Measurements from ENCODE around the gene ENDOV. TPM values are rescaled to one million over a fixed set of nuclear protein-coding genes. Genes with fewer than 3 reads are reported as not detected.

Gene ENDOV
- total and polyA plus RNA-seq, 2 of the 13 experiments (the other 11 are each of a cell fraction or from before 2014, with no cell fraction given) = 15.1 to 17.1 TPM

DNA sequence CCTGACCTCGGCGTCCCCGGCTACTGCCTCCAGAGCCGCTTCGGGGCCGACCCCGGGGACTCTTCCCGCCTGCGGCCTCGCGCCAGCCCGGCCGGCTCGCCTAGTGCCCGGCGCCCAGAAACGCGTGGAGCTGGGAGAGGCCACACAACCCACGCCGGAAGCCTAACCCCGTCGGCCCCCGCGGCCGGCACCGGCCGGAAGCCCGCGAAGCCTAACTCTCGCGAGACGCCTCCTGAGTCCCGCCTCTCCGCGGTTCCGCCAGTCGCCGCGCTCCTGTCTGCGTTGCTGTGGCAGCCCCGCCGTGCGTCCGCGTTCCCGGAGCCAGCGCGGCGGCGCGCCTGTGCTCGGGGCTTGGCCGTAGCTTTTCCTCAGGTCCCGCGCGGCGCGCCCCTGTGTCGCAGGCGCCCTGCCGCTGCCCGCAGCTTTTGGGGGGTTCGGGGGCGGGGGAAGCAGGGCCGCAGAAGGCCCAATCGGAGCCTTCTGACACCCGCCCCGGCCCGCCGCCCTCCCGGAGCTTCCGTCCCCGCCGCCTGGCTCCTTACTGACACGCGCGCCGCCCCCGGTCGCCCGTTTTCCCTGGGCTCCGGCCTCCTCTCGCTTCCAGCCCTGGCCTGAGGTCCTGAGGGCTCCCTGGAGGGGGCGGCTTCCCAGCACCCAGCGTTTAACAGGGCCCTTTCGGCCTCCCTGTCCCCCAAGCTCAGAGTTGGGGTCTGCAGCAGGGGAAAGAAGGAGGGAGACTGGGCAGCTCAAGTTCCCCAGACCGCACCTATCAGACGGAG, 39.8 kb downstream of the ENDOV start (continued):
- TF ChIP-seq ZNF781 (CRISPR knock-in tag; IDR thresholded peaks at IDR 0.05; ENCODE audit: borderline replicate concordance, not compliant biosample characterization) (no peak), U2AF1 (optimal IDR thresholded peaks at IDR 0.05; ENCODE audit: low read depth, low read length) (peak; percentile 27), EP300 (IDR thresholded peaks at IDR 0.05; ENCODE audit: low read depth in 2 of 2, low read length in 2 of 2) (0 out of 4 replicates have a peak, but pooled peaks of 1 of the 2 experiments have one; percentile 22), EP300 (CRISPR knock-in tag; IDR thresholded peaks at IDR 0.05; ENCODE audit: borderline replicate concordance) (no peak; the same call in 1 of the 2 replicates), ZNF563 (CRISPR knock-in tag; IDR thresholded peaks at IDR 0.05) (peak; percentile 99), SAFB2 (CRISPR knock-in tag; IDR thresholded peaks at IDR 0.05; ENCODE audit: borderline replicate concordance, low read depth) (peak; percentile 77), ZNF235 (CRISPR knock-in tag; IDR thresholded peaks at IDR 0.05; ENCODE audit: borderline replicate concordance) (peak; percentile 95), ZNF816 (CRISPR knock-in tag; IDR thresholded peaks at IDR 0.05; ENCODE audit: borderline replicate concordance) (peak; percentile 65; the same call in 1 of the 2 replicates), MEIS1 (CRISPR knock-in tag; IDR thresholded peaks at IDR 0.05; ENCODE audit: borderline replicate concordance) (no peak; the same call in 1 of the 2 replicates)
- TF ChIP-seq, protein P1, sequence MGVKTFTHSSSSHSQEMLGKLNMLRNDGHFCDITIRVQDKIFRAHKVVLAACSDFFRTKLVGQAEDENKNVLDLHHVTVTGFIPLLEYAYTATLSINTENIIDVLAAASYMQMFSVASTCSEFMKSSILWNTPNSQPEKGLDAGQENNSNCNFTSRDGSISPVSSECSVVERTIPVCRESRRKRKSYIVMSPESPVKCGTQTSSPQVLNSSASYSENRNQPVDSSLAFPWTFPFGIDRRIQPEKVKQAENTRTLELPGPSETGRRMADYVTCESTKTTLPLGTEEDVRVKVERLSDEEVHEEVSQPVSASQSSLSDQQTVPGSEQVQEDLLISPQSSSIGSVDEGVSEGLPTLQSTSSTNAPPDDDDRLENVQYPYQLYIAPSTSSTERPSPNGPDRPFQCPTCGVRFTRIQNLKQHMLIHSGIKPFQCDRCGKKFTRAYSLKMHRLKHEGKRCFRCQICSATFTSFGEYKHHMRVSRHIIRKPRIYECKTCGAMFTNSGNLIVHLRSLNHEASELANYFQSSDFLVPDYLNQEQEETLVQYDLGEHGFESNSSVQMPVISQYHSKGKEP (CRISPR knock-in tag; IDR thresholded peaks at IDR 0.05) = no peak
- TF ChIP-seq, protein P2, sequence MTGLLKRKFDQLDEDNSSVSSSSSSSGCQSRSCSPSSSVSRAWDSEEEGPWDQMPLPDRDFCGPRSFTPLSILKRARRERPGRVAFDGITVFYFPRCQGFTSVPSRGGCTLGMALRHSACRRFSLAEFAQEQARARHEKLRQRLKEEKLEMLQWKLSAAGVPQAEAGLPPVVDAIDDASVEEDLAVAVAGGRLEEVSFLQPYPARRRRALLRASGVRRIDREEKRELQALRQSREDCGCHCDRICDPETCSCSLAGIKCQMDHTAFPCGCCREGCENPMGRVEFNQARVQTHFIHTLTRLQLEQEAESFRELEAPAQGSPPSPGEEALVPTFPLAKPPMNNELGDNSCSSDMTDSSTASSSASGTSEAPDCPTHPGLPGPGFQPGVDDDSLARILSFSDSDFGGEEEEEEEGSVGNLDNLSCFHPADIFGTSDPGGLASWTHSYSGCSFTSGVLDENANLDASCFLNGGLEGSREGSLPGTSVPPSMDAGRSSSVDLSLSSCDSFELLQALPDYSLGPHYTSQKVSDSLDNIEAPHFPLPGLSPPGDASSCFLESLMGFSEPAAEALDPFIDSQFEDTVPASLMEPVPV (CRISPR knock-in tag; IDR thresholded peaks at IDR 0.05) = 0 out of 2 replicates have a peak, but pooled peaks have one; percentile 35
- TF ChIP-seq, protein P3, sequence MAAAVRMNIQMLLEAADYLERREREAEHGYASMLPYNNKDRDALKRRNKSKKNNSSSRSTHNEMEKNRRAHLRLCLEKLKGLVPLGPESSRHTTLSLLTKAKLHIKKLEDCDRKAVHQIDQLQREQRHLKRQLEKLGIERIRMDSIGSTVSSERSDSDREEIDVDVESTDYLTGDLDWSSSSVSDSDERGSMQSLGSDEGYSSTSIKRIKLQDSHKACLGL (CRISPR knock-in tag; IDR thresholded peaks at IDR 0.05) = peak; percentile 95
- TF ChIP-seq, protein P4, sequence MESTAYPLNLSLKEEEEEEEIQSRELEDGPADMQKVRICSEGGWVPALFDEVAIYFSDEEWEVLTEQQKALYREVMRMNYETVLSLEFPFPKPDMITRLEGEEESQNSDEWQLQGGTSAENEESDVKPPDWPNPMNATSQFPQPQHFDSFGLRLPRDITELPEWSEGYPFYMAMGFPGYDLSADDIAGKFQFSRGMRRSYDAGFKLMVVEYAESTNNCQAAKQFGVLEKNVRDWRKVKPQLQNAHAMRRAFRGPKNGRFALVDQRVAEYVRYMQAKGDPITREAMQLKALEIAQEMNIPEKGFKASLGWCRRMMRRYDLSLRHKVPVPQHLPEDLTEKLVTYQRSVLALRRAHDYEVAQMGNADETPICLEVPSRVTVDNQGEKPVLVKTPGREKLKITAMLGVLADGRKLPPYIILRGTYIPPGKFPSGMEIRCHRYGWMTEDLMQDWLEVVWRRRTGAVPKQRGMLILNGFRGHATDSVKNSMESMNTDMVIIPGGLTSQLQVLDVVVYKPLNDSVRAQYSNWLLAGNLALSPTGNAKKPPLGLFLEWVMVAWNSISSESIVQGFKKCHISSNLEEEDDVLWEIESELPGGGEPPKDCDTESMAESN (CRISPR knock-in tag; conservative IDR thresholded peaks at IDR 0.05) = peak; percentile 89
